ENCODE results near the gene ACER3. TPM values are rescaled to one million over a fixed set of nuclear protein-coding genes. Genes with fewer than 3 reads are reported as not detected.

The ACER3 gene
- total and polyA plus RNA-seq, 2 experiments from 2014 or later, result 6.2 to 26.5 TPM

GRCh38 chr11:76990628-76991027 lies 129.9 kb downstream of the ACER3 start (continued):
- TF ChIP-seq ZNF114 (CRISPR knock-in tag; IDR thresholded peaks at IDR 0.05) (no peak), ZNF331 (CRISPR knock-in tag; IDR thresholded peaks at IDR 0.05; ENCODE audit: low read depth) (no peak), ETS1 (IDR thresholded peaks at IDR 0.05) (no peak)

DNA sequence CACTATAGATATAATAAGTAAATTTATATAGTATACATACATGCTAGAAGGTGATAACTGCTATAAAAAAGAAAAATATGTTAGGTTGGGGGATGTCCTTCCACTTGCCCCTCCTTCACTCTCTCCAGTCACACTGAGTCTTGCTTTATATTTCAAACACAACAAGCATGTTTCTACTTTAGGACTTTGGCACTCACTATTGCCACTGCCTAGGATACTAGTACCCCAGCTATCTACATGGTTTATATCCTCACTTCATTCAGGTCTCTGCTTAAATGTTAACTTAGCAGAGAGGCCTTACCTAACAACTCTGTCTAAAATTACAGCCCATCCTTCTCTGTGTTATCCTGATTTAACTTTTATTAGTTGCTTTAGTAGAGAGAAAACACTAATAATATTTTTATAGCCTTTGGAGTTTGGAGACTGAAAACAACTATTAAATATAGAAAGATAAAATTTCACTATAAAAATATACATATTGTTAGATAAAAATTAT lies 134.4 kb downstream of the ACER3 start:
- Histone ChIP-seq H2AFZ (no peak overlapping the region), H3K36me3 (ENCODE audit: insufficient read depth) (no peaks in the 10 kb centered on the region), H3K4me3 (no peak overlapping the region), H3K9me2 (ENCODE audit: insufficient read depth) (no peaks in the 10 kb centered on the region), H3K4me1 (ENCODE audit: insufficient read depth) (peaks cover 9% of the 10 kb centered on the region; the same call in 1 of the 2 replicates), H4K20me1 (replicated peaks; ENCODE audit: insufficient read depth) (no peaks in the 10 kb centered on the region), H3K27me3 (ENCODE audit: insufficient read depth) (no peaks in the 10 kb centered on the region), H3F3A (replicated peaks; ENCODE audit: low read depth) (no peaks in the 10 kb centered on the region), H3K27ac (ENCODE audit: low read depth) (no peak overlapping the region), H3K4me2 (no peak overlapping the region), H3K79me2 (replicated peaks; ENCODE audit: insufficient read depth) (no peaks in the 10 kb centered on the region)
- no peak overlapping the region for H3K4me3 Mint-ChIP-seq
- H3K27ac Mint-ChIP-seq, result no peak overlapping the region
- DNase-seq (ENCODE audit: low spot score) (no peak), ATAC-seq (no peak)
- no peaks in the 10 kb centered on the region for H3K27me3 Mint-ChIP-seq (ENCODE audit: insufficient read depth, low read depth, poor library complexity)
- H3K4me1 Mint-ChIP-seq, result peaks cover 7% of the 10 kb centered on the region
- H3K9me3 Mint-ChIP-seq, result no peaks in the 10 kb centered on the region
- peaks cover 5% of the 10 kb centered on the region; the same call in 2 of the 3 replicates for H3K36me3 Mint-ChIP-seq (ENCODE audit: low read depth)
- TF ChIP-seq STAT1 (IDR thresholded peaks at IDR 0.05; ENCODE audit: unreplicated experiment) (no peak), ZNF331 (CRISPR knock-in tag; IDR thresholded peaks at IDR 0.05; ENCODE audit: low read depth) (no peak), EZH2 (IDR thresholded peaks at IDR 0.05; ENCODE audit: low read depth, unreplicated experiment) (no peak), EZH2phosphoT487 (IDR thresholded peaks at IDR 0.05; ENCODE audit: unreplicated experiment) (no peak), ZNF114 (CRISPR knock-in tag; IDR thresholded peaks at IDR 0.05) (no peak), JUNB (IDR thresholded peaks at IDR 0.05; ENCODE audit: unreplicated experiment) (no peak), ETS1 (IDR thresholded peaks at IDR 0.05) (no peak), POLR2AphosphoS5 (IDR thresholded peaks at IDR 0.05; ENCODE audit: low read depth) (no peak), CREB1 (CRISPR knock-in tag; IDR thresholded peaks at IDR 0.05; ENCODE audit: low read depth) (no peak)
- TF ChIP-seq, protein P1, sequence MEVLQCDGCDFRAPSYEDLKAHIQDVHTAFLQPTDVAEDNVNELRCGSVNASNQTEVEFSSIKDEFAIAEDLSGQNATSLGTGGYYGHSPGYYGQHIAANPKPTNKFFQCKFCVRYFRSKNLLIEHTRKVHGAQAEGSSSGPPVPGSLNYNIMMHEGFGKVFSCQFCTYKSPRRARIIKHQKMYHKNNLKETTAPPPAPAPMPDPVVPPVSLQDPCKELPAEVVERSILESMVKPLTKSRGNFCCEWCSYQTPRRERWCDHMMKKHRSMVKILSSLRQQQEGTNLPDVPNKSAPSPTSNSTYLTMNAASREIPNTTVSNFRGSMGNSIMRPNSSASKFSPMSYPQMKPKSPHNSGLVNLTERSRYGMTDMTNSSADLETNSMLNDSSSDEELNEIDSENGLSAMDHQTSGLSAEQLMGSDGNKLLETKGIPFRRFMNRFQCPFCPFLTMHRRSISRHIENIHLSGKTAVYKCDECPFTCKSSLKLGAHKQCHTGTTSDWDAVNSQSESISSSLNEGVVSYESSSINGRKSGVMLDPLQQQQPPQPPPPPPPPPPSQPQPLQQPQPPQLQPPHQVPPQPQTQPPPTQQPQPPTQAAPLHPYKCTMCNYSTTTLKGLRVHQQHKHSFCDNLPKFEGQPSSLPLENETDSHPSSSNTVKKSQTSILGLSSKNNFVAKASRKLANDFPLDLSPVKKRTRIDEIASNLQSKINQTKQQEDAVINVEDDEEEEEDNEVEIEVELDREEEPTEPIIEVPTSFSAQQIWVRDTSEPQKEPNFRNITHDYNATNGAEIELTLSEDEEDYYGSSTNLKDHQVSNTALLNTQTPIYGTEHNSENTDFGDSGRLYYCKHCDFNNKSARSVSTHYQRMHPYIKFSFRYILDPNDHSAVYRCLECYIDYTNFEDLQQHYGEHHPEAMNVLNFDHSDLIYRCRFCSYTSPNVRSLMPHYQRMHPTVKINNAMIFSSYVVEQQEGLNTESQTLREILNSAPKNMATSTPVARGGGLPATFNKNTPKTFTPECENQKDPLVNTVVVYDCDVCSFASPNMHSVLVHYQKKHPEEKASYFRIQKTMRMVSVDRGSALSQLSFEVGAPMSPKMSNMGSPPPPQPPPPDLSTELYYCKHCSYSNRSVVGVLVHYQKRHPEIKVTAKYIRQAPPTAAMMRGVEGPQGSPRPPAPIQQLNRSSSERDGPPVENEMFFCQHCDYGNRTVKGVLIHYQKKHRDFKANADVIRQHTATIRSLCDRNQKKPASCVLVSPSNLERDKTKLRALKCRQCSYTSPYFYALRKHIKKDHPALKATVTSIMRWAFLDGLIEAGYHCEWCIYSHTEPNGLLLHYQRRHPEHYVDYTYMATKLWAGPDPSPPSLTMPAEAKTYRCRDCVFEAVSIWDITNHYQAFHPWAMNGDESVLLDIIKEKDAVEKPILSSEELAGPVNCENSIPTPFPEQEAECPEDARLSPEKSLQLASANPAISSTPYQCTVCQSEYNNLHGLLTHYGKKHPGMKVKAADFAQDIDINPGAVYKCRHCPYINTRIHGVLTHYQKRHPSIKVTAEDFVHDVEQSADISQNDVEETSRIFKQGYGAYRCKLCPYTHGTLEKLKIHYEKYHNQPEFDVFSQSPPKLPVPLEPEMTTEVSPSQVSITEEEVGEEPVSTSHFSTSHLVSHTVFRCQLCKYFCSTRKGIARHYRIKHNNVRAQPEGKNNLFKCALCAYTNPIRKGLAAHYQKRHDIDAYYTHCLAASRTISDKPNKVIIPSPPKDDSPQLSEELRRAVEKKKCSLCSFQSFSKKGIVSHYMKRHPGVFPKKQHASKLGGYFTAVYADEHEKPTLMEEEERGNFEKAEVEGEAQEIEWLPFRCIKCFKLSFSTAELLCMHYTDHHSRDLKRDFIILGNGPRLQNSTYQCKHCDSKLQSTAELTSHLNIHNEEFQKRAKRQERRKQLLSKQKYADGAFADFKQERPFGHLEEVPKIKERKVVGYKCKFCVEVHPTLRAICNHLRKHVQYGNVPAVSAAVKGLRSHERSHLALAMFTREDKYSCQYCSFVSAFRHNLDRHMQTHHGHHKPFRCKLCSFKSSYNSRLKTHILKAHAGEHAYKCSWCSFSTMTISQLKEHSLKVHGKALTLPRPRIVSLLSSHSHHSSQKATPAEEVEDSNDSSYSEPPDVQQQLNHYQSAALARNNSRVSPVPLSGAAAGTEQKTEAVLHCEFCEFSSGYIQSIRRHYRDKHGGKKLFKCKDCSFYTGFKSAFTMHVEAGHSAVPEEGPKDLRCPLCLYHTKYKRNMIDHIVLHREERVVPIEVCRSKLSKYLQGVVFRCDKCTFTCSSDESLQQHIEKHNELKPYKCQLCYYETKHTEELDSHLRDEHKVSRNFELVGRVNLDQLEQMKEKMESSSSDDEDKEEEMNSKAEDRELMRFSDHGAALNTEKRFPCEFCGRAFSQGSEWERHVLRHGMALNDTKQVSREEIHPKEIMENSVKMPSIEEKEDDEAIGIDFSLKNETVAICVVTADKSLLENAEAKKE (CRISPR knock-in tag; IDR thresholded peaks at IDR 0.05), result no peak
- TF ChIP-seq, protein P2, sequence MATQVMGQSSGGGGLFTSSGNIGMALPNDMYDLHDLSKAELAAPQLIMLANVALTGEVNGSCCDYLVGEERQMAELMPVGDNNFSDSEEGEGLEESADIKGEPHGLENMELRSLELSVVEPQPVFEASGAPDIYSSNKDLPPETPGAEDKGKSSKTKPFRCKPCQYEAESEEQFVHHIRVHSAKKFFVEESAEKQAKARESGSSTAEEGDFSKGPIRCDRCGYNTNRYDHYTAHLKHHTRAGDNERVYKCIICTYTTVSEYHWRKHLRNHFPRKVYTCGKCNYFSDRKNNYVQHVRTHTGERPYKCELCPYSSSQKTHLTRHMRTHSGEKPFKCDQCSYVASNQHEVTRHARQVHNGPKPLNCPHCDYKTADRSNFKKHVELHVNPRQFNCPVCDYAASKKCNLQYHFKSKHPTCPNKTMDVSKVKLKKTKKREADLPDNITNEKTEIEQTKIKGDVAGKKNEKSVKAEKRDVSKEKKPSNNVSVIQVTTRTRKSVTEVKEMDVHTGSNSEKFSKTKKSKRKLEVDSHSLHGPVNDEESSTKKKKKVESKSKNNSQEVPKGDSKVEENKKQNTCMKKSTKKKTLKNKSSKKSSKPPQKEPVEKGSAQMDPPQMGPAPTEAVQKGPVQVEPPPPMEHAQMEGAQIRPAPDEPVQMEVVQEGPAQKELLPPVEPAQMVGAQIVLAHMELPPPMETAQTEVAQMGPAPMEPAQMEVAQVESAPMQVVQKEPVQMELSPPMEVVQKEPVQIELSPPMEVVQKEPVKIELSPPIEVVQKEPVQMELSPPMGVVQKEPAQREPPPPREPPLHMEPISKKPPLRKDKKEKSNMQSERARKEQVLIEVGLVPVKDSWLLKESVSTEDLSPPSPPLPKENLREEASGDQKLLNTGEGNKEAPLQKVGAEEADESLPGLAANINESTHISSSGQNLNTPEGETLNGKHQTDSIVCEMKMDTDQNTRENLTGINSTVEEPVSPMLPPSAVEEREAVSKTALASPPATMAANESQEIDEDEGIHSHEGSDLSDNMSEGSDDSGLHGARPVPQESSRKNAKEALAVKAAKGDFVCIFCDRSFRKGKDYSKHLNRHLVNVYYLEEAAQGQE (IDR thresholded peaks at IDR 0.05; ENCODE audit: unreplicated experiment), result no peak
